Hematopoietic multipotent progenitor cell treated with erythropoietin and hydrocortisone succinate and interleukin-3 and kit ligand, for 4 days (in vitro differentiated cells): ENCODE measurements around the gene JAML.

Experiments used
- DNase-seq: peaks from one replicate; pipeline ENCODE4 v3.0.0-alpha.2; 2015

Gene JAML, protein sequence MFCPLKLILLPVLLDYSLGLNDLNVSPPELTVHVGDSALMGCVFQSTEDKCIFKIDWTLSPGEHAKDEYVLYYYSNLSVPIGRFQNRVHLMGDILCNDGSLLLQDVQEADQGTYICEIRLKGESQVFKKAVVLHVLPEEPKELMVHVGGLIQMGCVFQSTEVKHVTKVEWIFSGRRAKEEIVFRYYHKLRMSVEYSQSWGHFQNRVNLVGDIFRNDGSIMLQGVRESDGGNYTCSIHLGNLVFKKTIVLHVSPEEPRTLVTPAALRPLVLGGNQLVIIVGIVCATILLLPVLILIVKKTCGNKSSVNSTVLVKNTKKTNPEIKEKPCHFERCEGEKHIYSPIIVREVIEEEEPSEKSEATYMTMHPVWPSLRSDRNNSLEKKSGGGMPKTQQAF

GRCh38 chr11:118224511-118225188, at the start of gene JAML:
Gene JAML (minus strand): TSS chr11:118225011. CDS start chr11:118214866, 10,145 bp downstream.
- peak; percentile 61 for DNase-seq

DNA sequence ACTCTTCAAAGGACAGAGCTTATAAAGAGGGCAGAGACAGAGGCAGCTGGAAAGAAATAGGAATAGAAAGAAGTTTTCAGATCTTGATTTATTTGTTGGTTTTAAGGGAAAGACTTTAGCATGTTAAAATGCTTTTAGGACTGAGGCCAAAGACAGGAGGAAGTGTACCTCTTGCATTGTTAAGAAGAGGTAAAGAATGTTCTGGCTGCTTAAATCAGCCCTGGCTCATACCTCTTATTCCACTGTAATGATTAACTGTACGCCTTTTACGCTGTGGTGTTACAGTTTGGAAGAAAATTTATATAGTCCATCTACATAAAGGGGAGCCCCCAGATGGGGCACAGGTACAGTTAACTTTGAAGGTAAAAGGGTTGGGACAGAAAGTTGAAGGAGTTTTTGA, 49.4 kb upstream of the JAML start:
- no peak for DNase-seq

DNA sequence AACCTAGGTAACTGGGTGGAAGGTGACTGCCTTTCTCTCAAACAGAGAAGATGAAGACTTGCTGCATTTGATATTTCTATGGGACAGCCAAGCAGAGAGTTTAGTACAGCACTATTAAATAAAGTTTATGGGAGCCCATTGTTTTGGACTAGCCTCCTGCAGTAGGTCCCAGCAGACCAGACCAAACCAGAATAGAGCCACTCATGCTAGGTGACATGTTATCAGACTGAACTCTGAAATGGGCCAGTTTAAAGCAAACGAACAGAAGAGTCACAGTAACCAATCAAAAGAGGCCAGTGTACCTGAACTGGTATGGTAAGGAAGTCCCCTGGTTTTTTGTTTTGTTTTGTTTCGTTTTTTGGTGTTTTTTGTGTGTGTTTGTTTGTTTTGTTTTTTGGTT, 47.2 kb upstream of the JAML start:
- DNase-seq = no peak

DNA sequence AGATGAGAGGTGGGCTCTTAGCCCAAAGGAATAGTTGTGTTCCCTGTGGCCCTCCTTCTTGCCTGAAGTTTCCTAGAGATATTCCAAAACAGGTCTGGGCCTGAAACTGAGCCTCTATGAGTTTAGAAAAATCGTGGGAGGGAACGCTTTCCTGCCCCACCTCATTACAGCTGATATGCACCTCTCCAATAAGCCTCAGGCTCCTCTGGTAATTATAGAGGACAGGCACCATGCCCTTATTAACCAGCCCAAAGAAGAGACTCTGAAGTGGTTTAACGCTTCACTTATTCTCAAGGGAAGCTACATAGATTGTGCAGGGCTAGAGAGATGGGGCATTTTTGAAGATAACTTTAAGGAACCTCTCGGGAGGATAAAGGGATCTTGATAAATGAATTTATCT, 42.7 kb upstream of the JAML start:
- no peak for DNase-seq

- no peak for DNase-seq
Measured at GRCh38 chr11:118265954-118266353, 41.1 kb upstream of the JAML start.

DNA sequence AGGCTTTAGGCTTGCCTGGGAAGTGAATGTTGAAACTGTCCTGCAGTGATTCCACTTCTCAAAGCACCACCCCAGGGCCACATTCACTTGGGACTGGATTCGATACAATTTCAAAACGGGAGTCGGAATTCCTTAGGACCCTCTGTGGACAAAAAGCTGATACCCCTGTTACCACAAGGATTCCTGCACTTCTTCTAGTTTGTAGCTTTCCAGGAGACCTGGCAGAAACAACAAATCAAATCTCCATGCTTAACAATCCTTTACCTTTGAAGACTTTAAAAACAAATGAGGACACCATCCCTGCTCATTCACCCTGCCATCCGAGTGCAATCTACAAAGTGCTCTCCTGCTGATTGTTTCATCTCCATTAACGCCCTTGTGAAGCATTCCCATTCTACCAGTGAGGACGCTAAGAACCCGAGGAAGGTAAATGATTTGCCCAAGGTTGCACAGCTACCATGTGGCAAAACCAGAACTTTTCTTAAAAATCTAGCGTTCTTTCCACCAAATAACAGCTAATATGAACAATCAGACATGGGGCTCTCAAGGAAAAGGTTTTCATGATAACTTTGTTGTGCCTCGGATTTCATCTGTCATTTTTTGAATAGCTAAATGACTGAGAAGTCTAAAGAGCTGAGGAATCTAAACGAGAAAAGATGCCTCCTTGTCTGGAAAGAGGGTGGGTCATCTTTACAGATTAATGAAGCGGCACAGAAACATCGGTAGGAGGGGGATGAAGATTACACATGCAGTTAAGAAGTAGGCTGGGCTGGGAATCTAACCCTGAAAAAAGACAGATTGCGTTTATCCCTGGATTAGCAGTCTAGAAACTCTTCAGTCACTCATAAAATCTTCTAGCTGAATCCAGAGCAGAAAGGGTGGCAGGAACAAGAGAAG, 40.0 kb upstream of the JAML start:
- no peak for DNase-seq

DNA sequence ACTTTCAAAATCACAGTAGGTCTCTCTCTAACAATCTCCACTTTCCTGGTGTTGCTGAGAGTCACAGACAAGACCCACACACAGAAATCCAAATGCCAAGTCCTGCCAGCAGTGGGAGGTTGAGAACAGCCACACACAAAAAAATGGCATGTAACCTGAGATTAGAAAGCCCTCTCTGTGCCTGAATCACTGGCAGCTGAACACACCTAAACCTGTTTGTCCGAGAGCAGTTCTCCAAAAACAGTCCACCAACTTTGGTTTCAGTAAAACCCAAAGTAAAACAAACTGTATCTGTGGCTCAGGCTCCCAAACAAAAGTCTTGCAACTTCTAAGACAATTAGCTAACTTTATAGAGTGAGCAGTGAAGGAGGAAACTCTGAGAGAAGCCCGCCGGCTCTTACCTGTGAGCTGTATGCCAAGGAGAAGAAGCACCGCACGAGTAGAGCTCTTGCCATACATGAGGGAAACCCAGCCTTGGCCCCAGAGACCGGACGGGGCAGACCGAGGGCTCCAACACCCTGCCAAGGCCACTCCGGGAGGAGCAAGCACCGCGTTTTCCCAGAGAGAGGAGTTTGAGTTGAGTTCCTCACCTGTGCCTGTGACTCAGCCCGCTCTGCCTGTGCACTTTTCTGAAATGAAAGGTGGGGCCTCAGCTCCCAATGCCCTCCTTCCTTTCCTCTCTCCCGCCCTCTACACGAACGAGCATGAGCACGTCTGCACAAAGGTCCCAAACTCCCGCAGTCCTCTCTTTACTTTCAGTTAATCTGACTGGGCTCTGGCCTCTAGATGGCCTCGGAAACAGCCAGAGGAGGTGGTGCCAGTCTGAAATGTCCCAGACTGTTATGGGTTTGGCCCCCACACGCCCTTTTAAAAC, 39.1 kb upstream of the JAML start, which contains the start of gene MPZL2:
Gene MPZL2, minus strand, starts transcription at position 603 of the 874 bp plus-strand sequence. Its CDS starts 144 bp downstream, at position 459.
- peak; percentile 28 for DNase-seq

DNA sequence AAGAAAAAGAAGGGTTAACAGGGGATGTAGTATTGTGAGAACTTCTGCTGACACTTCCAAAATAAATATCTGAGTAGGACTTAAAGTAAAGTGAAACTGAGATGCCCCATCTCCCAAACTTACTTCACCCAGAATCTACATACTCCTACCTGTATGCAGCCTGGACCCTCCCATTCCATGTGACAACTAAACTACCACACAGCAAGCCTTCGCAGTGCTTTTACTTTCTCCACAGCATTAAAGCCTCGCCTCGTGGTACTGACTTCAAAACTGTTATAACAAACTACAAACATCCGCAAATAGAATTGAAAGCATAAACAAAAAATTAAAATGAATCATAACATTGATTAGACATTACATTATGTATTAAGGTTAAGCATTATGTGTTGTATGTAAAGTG, 38.3 kb upstream of the JAML start:
- DNase-seq = no peak

- no peak for DNase-seq
Measured at GRCh38 chr11:118260353-118260752, 35.5 kb upstream of the JAML start.

DNA sequence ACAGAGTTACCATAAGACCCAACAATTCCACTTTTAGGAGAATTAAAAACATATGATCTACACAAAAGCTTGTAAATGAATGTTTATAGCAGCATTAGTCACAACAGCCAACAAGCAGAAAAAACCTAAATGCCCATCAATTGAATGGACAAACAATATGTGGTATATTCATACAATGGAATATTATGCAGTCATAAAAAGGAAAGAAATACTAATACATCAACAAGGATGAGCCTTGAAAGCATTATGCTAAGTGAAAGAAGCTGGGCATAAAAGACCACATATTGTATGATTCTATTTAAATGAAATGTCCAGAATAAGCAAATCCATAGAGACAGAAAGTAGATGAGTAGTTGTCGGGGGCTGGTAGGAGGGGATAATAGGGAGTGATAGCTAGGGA, 34.3 kb upstream of the JAML start:
- no peak for DNase-seq

DNA sequence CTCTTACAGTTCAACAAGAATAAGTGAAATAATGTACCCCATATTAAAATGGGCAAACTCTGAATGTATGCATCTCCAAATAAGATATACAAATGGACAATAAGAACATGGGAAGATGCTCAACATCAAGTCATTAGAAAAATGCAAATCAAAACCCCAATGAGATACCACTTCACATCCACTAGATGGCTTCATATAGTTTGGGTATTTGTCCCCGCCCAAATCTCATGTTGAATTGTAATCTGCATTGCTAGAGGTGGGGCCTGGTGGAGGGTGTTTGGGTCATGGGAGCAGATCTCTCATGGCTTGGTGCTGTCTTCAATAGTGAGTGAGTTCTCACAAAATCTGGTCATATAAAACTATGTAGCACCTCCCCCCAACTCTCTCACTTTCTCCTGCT, 33.6 kb upstream of the JAML start:
- DNase-seq = peak; percentile 52

DNA sequence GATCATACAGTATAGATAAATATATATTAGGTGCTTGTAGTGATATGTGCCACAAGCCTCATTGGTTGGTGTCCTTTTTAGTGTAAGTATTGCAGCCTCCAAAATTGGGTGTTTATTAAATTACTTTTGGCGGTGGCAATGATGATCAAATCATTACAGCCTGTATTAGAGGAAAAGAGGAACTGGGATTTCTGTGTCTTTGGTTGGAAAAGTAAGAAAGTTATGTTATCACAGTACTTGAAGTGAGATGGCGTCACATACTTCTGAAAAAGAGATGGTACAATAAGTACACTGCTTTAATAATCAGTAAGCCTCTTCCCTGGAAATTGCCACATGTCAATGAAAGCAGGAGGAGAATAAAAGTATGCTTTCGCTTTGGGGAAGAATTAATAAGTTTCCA, 27.9 kb upstream of the JAML start:
- DNase-seq = no peak

- peak; percentile 93 for DNase-seq
Measured at GRCh38 chr11:118251858-118252652, 27.2 kb upstream of the JAML start, which contains the start of gene MPZL3. Gene MPZL3 (minus strand): TSS chr11:118252365. CDS start chr11:118252294, 71 bp downstream.

DNA sequence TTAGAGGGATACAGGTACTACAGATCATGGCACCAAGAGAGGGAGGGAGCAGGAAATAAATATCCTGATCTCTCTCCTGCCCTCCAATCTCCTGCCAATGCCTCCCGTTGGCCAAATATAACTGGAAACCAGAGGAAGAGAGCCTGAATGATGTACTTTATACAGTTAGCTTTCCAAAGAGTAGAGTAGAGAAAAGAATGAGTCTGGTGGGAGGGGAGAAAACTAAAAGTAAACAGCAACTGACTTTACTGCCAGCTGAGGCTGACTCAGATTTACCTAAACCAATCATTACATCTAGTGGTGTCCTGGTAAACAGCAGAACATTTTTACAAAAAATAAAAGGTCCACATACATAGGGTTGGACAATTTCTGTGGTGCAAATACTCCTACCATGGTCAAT, 22.2 kb upstream of the JAML start:
- DNase-seq = no peak

DNA sequence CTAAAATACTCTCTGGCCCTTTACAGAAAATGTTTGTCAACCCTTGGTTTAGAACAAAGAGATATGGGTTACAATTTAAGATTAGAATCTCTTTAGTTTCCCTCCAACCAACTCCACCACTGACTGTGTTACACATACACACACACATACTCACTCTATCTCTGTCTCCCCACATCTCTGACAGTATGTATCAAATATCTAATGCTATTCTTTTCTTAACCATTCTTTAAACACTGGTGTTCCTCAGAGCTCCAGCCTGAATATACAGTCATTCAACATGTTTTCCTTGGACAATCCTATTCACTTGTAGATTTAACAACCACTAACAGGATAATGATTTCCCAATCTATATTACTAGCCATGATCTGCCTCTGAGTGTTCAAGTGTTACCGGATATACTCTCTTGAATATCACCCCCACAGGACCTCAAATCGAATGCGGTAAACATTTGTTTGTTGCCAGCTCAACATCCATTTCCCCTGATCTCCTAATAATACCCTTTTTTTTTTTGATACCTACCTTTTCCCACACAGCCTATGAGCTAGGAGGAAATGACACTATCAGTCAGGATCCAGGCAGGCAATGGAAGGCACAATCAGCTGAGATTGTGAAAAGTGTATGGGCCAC, 21.2 kb upstream of the JAML start:
- peak; percentile 64 for DNase-seq

DNA sequence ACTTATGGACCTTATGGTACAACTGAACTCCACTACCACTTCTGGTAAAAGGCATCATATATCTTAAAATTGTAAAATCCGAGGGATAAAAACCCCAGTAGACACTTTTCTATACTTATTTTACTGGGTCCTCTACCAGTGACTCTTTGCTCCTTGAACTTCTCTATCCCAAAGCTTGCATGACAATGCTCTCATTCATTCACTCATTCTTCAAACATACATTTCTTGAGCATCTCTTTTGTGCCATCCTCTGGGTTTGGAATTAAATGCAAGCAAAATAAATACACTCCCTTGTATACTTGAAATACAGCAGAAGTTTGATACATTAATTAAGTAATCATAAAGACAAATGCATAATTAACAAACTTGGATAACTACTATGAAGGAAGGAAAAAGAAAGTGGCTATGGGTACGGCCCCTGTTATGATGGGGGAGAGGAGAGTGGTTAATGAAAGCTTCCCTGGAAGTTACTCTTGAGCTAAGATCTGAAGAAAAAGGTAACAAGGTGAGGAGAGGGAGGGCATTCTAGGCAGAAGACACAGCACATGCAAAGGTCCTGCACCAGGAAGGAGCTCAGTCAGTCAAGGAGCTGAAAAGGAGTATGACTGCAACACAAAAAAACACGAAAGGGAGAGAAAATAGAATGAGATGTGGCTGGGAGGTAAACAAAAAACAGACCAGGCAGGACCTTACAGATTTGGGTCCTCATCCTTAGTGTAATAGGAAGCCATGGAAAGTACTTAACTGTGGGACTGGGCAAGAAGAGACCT, 19.4 kb upstream of the JAML start:
- no peak for DNase-seq

DNA sequence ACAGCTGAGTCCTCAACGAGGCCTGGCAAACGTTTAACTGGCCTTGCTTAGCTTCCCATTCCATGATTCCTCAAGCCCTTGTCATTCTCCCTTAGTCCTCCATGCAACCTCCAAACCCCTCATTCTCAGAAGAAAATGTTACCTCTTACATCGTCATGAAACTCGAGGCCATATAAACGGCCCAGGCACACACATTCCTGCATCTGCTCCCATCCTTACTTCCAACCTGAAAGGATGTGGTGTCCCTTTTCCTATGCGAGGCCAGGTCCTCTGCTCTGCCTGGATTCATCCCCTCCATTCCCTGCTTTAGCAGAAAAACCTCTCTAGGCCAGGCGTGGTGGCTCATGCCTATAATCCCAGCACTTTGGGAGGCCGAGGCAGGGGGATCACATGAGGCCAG, 18.4 kb upstream of the JAML start:
- DNase-seq = no peak

DNA sequence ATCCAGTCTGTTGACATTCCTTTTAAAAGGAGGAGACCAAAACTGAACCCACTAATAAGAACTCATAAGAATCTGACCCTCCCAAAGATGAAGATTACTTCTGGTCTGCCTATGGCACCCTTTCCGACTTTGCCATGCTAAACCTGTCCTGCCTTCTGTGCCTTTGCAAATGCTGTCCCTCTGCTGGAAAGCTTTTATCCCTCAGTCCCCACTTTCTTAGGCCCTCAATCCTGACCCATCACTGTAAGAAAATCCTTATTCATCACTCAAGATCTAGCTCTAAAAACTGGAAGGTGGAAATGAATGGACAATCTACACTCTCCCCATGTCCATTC, 16.9 kb upstream of the JAML start:
- no peak for DNase-seq

GRCh38 chr11:118240999-118241763, 16.4 kb upstream of the JAML start:
- DNase-seq = peak; percentile 97
